CD8-positive, alpha-beta memory T cell (primary cell): Measurements from ENCODE around the gene GABPA. TPM values are rescaled to one million over a fixed set of nuclear protein-coding genes. Genes with fewer than 3 reads are reported as not detected.
"Not testable (repeated sequence)": the region's sequence is repeated elsewhere in the genome, so short reads cannot be mapped to it uniquely, and the experiment has no call there.

Source experiments
- CTCF ChIA-PET: fragments of 350-600 bp; sonication (Branson Sonifier 250); formaldehyde crosslinking; loops from one replicate; lab custom pipeline; 2021; ENCODE audit warnings: antibody characterized with exemption; lab: Charles Lee
- POLR2A ChIA-PET: fragments of 350-600 bp; sonication (Branson Sonifier 250); formaldehyde crosslinking; loops from one replicate; lab custom pipeline; 2021; ENCODE audit warnings: antibody characterized with exemption; lab: Charles Lee
- DNase-seq, 5 donors: peaks; one replicate each; pipeline versions ENCODE4 v3.0.0 to v3.0.0-alpha.2; 2020 to 2022; ENCODE audit warnings: mixed read lengths in 1 of 5
- H3K27ac ChIP-seq: one replicate; pipeline ENCODE4 v1.7.0; 2013; ENCODE audit warnings: low read depth, mild to moderate bottlenecking, low read length, moderate library complexity
- H3K27me3 ChIP-seq: 2 replicates; pipeline ENCODE4 v1.7.0; 2013; ENCODE audit warnings: low read length, mild to moderate bottlenecking; ENCODE audit not compliant: insufficient read depth, poor library complexity, severe bottlenecking
- H3K36me3 ChIP-seq: 2 replicates; pipeline ENCODE4 v1.7.0; 2013; ENCODE audit warnings: mild to moderate bottlenecking, low read length, moderate library complexity; ENCODE audit not compliant: insufficient read depth
- H3K4me1 ChIP-seq: 2 replicates; pipeline ENCODE4 v1.7.0; 2013; ENCODE audit warnings: mild to moderate bottlenecking, low read length, moderate library complexity; ENCODE audit not compliant: insufficient read depth
- H3K4me3 ChIP-seq: 2 replicates; pipeline ENCODE4 v1.7.0; 2013; ENCODE audit warnings: mild to moderate bottlenecking, low read length
- H3K9me3 ChIP-seq: 2 replicates; pipeline ENCODE4 v1.7.0; 2013; ENCODE audit warnings: mild to moderate bottlenecking, low read length
- H3K27ac Mint-ChIP-seq, 8 donors: one replicate each; pipeline ENCODE4 v1.8.0; 2020 to 2021; ENCODE audit warnings: mixed read lengths in 8 of 8, mild to moderate bottlenecking in 6 of 8, inconsistent platforms in 3 of 8, moderate library complexity in 3 of 8
- H3K27me3 Mint-ChIP-seq, 2 donors: one replicate each; pipeline ENCODE4 v1.8.0; 2020 to 2021; ENCODE audit warnings: mixed read lengths in 2 of 2, mild to moderate bottlenecking in 1 of 2, moderate library complexity in 1 of 2
- H3K36me3 Mint-ChIP-seq, 3 donors: one replicate each; pipeline ENCODE4 v1.8.0; 2020 to 2021; ENCODE audit warnings: mixed read lengths in 3 of 3, inconsistent platforms in 1 of 3, mild to moderate bottlenecking in 1 of 3
- H3K4me1 Mint-ChIP-seq, 3 donors: one replicate each; pipeline ENCODE4 v1.8.0; 2020 to 2021; ENCODE audit warnings: mixed read lengths in 3 of 3, inconsistent platforms in 1 of 3, mild to moderate bottlenecking in 1 of 3
- H3K4me3 Mint-ChIP-seq, 7 donors: one replicate each; pipeline ENCODE4 v1.8.0; 2020 to 2021; ENCODE audit warnings: mixed read lengths in 7 of 7, mild to moderate bottlenecking in 6 of 7, moderate library complexity in 4 of 7, inconsistent platforms in 2 of 7
- H3K9me3 Mint-ChIP-seq, 5 donors: one replicate each; pipeline ENCODE4 v1.8.0; 2020 to 2022; ENCODE audit warnings: mixed read lengths in 5 of 5, mild to moderate bottlenecking in 3 of 5, moderate library complexity in 2 of 5, inconsistent platforms in 1 of 5
- polyA plus RNA-seq: library from polyadenylated mRNA; unstranded; fragments of 300-500 nt; fragmentation: Illumina TruSeq; gene quantifications from one replicate; pipeline ENCODE4 v1.2.3, GENCODE V29; 2021
- total RNA-seq, 2 experiments: library from RNA; stranded (reverse); gene quantifications; one replicate each; pipeline ENCODE4 v1.2.3, GENCODE V29; 2021

The GABPA gene
- total RNA-seq = 10 to 100 TPM; 25.0 to 26.8 TPM
- polyA plus RNA-seq = 17.9 TPM

DNA sequence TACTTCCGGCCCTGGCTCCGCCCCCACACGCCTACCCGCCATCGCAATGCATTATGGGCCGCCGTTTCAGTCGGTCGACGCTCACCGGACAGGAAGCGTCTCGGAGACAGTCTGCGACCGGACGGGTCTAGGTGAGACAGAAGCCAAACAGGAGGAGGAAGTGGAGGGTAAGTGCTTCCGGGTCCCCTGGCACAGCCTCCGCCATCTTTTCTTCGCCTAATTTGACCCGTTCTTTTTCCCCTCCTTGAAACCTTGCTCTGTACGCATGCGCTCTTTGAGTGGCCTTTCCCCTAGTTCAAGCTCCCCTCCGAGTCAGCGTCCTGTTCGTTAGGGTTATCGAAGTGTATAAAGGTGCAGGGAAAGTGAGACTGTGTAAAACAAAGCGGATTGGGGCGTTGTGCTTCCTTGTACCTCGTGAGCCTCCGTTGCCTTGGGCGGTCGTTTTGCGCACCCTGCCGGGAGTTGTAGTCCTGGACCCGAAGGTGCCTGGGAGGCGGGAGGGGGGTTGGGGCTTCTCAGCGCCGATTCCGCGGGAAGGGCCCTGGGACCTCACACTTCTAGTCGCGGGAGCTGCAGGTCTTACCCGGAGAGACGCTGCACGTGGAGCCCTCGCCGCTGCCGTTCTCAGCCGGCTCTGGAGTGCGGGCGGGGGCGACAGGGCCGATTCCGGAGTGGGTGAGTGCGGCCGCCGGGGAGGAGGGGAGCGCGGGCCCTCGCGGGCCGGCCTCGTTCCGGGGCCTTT lies at the start of gene GABPA, which contains the start of gene ATP5PF:
GABPA (plus strand) TSS at position 69 of the 742 bp plus-strand sequence. CDS start 6,627 bp downstream, outside the sequence.
ATP5PF (minus strand) TSS at position 1 of the 742 bp plus-strand sequence. CDS start 5,110 bp downstream, outside the sequence.
- Histone ChIP-seq H3K27ac (peak within 1 kb of the TSS; percentile 91), H3K27me3 (no peaks in the 10 kb centered on the region), H3K36me3 (peaks cover under 1% of the 10 kb centered on the region), H3K4me1 (peaks cover 17% of the 10 kb centered on the region), H3K9me3 (no peaks in the 10 kb centered on the region), H3K4me3 (peak within 1 kb of the TSS; percentile 93)
- peak within 1 kb of the TSS; percentile 97 to 100 (median 100) for H3K4me3 Mint-ChIP-seq
- ChIA-PET CTCF (interaction anchor here (0.6 to 2.3 kb wide), 4 partner anchors 9 to 130 kb away, joined by 3 to 16 read pairs (median 3); no protein-coding TSS in a partner anchor), POLR2A (interaction anchor here (0.6 to 1.6 kb wide), 4 partner anchors 127 to 303 kb away, joined by 3 to 10 read pairs (median 4); partner anchors contain the start of gene MRPL39)
- peak within 1 kb of the TSS; percentile 97 to 100 (median 100) for H3K27ac Mint-ChIP-seq
- peak; percentile 96 to 98 (median 97) for DNase-seq
- H3K36me3 Mint-ChIP-seq = peaks cover 0 to 36% (median 2%) of the 10 kb centered on the region in 3 donors
- no peaks in the 10 kb centered on the region for H3K27me3 Mint-ChIP-seq
- no peaks in the 10 kb centered on the region for H3K9me3 Mint-ChIP-seq
- H3K4me1 Mint-ChIP-seq = peaks cover 53 to 74% (median 70%) of the 10 kb centered on the region in 3 donors

DNA sequence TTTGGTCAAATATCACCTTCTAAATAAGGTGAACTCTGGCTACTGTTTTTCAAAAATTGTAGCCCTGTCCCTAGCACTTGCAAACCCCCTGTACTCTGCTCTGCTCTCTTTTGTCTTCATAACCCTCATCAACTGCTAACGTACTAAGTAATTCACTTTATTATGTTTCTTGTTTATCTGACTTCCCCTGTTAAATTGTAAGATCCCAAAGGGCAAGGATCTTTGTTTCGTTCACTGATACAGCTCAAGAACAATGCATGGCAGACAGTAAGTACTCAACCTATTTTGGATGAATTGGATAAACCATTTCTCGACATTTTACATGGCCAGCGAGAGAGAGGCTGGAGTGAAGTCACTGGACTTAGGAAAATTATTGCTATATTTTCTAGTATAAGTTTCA lies 47.0 kb upstream of the GABPA start:
- POLR2A ChIA-PET = no interaction called here
- no peaks in the 10 kb centered on the region for H3K9me3 Mint-ChIP-seq
- no peaks in the 10 kb centered on the region for H3K4me1 Mint-ChIP-seq
- H3K27me3 Mint-ChIP-seq = peaks cover 6 to 13% of the 10 kb centered on the region in 2 donors
- no peak overlapping the region for H3K4me3 ChIP-seq
- H3K27me3 ChIP-seq = no peaks in the 10 kb centered on the region
- H3K36me3 ChIP-seq = no peaks in the 10 kb centered on the region
- no peaks in the 10 kb centered on the region for H3K36me3 Mint-ChIP-seq
- no peak overlapping the region for H3K27ac Mint-ChIP-seq
- no peak overlapping the region for H3K4me3 Mint-ChIP-seq
- CTCF ChIA-PET = no interaction called here
- H3K4me1 ChIP-seq = no peaks in the 10 kb centered on the region
- no peaks in the 10 kb centered on the region for H3K9me3 ChIP-seq
- DNase-seq = no peak
- no peak overlapping the region for H3K27ac ChIP-seq

DNA sequence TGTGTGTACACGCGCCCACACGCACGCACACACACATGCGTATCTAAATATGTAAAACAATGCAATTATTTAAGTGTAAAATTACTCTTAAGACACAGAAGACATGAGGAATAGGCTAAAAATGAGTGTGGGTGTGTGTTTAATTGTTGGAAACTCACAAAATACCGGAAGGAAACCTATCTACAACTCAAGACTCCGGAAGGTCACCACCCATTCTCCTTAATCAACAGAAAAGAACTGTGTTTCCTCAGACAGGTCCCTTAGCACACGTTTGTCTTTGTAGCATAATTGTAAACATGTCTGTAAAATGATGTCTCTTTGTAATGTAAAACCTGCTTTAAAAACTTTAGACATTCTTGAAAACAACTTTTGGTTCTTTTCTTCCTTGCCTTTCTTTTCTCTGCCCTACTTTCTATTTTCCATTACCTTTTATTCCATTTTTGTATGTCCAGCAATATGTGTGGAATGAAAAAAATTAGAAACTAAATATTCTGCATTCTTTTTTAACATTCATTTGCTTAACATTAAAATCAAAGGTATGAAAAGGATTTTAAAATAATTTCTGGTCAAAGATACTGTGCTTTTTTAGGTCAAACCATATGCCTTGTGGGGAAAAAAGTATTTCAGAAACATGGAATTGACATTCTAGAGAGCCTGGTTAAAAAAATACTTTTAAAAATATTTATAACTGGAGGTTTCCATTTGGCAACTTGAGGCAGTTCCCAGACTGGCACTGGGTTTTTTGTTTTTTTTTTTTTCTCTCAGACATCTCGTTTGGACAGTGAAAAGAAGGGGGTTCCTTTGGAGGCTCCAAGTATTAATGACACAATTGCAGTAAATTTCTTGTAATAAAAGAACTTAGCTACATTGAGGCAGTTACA lies 46.3 kb upstream of the GABPA start:
- H3K36me3 Mint-ChIP-seq = no peaks in the 10 kb centered on the region
- peaks cover 3 to 13% of the 10 kb centered on the region in 2 donors for H3K27me3 Mint-ChIP-seq
- ChIA-PET CTCF (no interaction called here), POLR2A (no interaction called here)
- Histone ChIP-seq H3K4me1 (no peaks in the 10 kb centered on the region), H3K27ac (no peak overlapping the region), H3K9me3 (no peaks in the 10 kb centered on the region), H3K4me3 (no peak overlapping the region), H3K36me3 (no peaks in the 10 kb centered on the region), H3K27me3 (no peaks in the 10 kb centered on the region)
- H3K9me3 Mint-ChIP-seq = no peaks in the 10 kb centered on the region
- no peak for DNase-seq
- H3K4me1 Mint-ChIP-seq = no peaks in the 10 kb centered on the region
- H3K27ac Mint-ChIP-seq = no peak overlapping the region
- H3K4me3 Mint-ChIP-seq = no peak overlapping the region

DNA sequence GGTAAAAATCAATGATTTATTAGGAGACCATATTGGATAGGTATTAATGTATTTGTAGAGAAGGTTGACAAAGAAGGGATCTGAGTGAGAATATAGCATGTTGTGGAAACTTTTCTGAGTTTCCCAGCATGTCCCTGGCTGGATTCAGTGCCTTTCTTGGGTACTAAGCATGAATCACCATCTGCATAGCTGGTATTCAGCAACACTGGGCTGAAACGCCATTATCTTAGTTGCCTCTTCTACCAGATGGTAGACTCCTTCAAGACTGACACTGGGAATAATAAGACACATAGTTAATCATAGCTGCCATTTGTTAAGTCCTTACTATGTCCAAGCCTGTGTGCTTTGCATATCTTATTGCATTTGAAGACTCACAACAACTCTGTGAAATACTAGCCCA lies 45.5 kb upstream of the GABPA start:
- H3K4me3 ChIP-seq = no peak overlapping the region
- no peaks in the 10 kb centered on the region for H3K36me3 ChIP-seq
- H3K27me3 ChIP-seq = no peaks in the 10 kb centered on the region
- Mint-ChIP-seq H3K27me3 (peaks cover 3 to 13% of the 10 kb centered on the region in 2 donors), H3K4me3 (no peak overlapping the region), H3K4me1 (no peaks in the 10 kb centered on the region), H3K27ac (no peak overlapping the region), H3K9me3 (no peaks in the 10 kb centered on the region), H3K36me3 (no peaks in the 10 kb centered on the region)
- ChIA-PET POLR2A (no interaction called here), CTCF (no interaction called here)
- H3K4me1 ChIP-seq = no peaks in the 10 kb centered on the region
- H3K27ac ChIP-seq = no peak overlapping the region
- DNase-seq = no peak
- H3K9me3 ChIP-seq = no peaks in the 10 kb centered on the region

DNA sequence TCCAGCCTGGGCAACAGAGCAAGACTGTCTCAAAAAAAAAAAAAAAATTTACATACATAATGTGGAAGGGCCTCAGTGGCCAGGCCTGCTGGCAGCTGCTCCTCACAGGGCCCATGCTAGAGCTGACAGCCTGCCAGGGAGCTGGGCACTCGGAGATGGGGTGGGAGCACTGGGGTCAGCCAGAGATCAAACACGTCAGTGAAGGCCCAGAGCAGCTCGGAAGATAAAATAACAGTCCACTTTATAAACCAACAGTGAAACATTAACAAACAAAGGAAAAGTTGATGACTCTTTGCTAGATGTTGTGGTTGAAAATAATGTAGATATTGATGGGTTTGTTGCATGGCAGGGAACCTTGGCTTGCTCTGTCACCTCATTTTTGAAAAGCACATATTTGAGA lies 42.8 kb upstream of the GABPA start:
- Histone ChIP-seq H3K4me1 (no peaks in the 10 kb centered on the region), H3K9me3 (no peaks in the 10 kb centered on the region), H3K4me3 (no peak overlapping the region), H3K27me3 (no peaks in the 10 kb centered on the region), H3K27ac (no peak overlapping the region), H3K36me3 (no peaks in the 10 kb centered on the region)
- ChIA-PET CTCF (no interaction called here), POLR2A (no interaction called here)
- no peaks in the 10 kb centered on the region for H3K36me3 Mint-ChIP-seq
- no peaks in the 10 kb centered on the region for H3K4me1 Mint-ChIP-seq
- peaks cover 3 to 13% of the 10 kb centered on the region in 2 donors for H3K27me3 Mint-ChIP-seq
- no peak overlapping the region for H3K27ac Mint-ChIP-seq
- no peak overlapping the region for H3K4me3 Mint-ChIP-seq
- no peaks in the 10 kb centered on the region for H3K9me3 Mint-ChIP-seq
- DNase-seq = no peak

DNA sequence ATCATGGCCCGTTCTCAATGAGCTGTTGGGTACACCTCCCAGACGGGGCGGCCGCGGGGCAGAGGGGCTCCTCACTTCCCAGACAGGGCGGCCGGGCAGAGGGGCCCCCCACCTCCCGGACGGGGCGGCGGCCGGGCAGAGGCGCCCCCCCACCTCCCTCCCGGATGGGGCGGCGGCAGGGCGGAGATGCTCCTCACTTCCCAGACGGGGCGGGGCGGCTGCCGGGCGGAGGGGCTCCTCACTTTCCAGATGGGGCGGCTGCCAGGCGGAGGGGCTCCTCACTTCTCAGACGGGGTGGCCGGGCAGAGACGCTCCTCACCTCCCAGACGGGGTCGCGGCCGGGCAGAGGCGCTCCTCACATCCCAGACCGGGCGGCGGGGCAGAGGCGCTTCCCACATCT lies 39.3 kb upstream of the GABPA start:
- H3K9me3 ChIP-seq, H3K4me3 Mint-ChIP-seq, H3K4me1 ChIP-seq, DNase-seq, H3K27ac ChIP-seq, H3K4me1 Mint-ChIP-seq, POLR2A ChIA-PET, H3K4me3 ChIP-seq, H3K36me3 Mint-ChIP-seq, CTCF ChIA-PET, H3K27me3 ChIP-seq, H3K36me3 ChIP-seq, H3K27me3 Mint-ChIP-seq, H3K9me3 Mint-ChIP-seq, H3K27ac Mint-ChIP-seq: not testable (repeated sequence)

DNA sequence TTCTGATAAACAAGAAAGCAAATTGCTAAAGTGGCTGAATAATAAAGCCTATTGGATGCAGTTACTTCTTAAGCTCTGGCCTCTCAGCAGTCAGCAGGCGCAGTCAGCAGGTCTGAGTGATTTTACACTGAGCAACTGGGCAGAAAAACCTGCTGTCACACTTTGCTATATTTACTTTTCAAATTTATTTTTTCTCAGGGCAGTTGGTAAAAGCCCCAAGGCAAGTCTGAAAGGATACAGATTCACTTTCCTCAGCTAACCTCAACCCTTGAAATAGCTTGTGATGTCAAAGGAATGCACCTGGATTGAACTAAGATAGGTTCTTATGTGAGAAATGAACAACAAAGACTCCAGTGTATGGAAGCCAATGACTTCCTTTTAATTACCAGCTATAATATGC lies 34.0 kb upstream of the GABPA start:
- Histone ChIP-seq H3K4me1 (no peaks in the 10 kb centered on the region), H3K9me3 (no peaks in the 10 kb centered on the region), H3K36me3 (no peaks in the 10 kb centered on the region), H3K4me3 (no peak overlapping the region), H3K27ac (no peak overlapping the region), H3K27me3 (no peaks in the 10 kb centered on the region)
- Mint-ChIP-seq H3K9me3 (no peaks in the 10 kb centered on the region), H3K36me3 (peaks cover 0 to 1% (median 0%) of the 10 kb centered on the region in 3 donors), H3K27me3 (peaks cover 0 to 2% of the 10 kb centered on the region in 2 donors), H3K27ac (peak overlapping the region in 1 of 8 donors; percentile 6), H3K4me3 (no peak overlapping the region), H3K4me1 (no peaks in the 10 kb centered on the region)
- POLR2A ChIA-PET = no interaction called here
- no peak for DNase-seq
- CTCF ChIA-PET = interaction anchor here (1.7 to 2.1 kb wide), 2 partner anchors 7 to 93 kb away, joined by 7 to 8 read pairs; no protein-coding TSS in a partner anchor
